ENCODE measurements around the gene CTDNEP1.

GRCh38 chr17:7219812-7220592 is 31.5 kb downstream of the CTDNEP1 start, which contains the start of the genes ACADVL and DLG4:
- no peak for TF ChIP-seq CTCF (IDR thresholded peaks at IDR 0.05)
- no peak for TF ChIP-seq EZH2phosphoT487 (IDR thresholded peaks at IDR 0.05; ENCODE audit: borderline replicate concordance, low read depth)
- no peak for TF ChIP-seq FOXJ3 (CRISPR knock-in tag; IDR thresholded peaks at IDR 0.05)
- TF ChIP-seq USF2 (IDR thresholded peaks at IDR 0.05; ENCODE audit: borderline replicate concordance, low read depth, low read length) = no peak
- no peak for TF ChIP-seq REST (IDR thresholded peaks at IDR 0.05; ENCODE audit: low read depth, low read length)
- TF ChIP-seq TAF1 (IDR thresholded peaks at IDR 0.05; ENCODE audit: borderline replicate concordance, low read depth, low read length) = peak; percentile 80
- no peak for TF ChIP-seq ZBTB33 (IDR thresholded peaks at IDR 0.05; ENCODE audit: borderline replicate concordance, low read depth)
- peak; percentile 77; the same call in 1 of the 2 replicates for TF ChIP-seq SIN3A (IDR thresholded peaks at IDR 0.05; ENCODE audit: borderline replicate concordance, low read depth, low read length)
- TF ChIP-seq POLR2AphosphoS5 (IDR thresholded peaks at IDR 0.05; ENCODE audit: low read depth, low read length) = peak; percentile 67
- peak; percentile 1; the same call in 1 of the 2 replicates for TF ChIP-seq NFIC (IDR thresholded peaks at IDR 0.05; ENCODE audit: borderline replicate concordance)
- peak; percentile 59 for TF ChIP-seq CHD2 (IDR thresholded peaks at IDR 0.05; ENCODE audit: low read length, partially characterized antibody)
- TF ChIP-seq MAX (IDR thresholded peaks at IDR 0.05; ENCODE audit: low read depth) = peak; percentile 13; the same call in 1 of the 2 replicates
- TF ChIP-seq EP300 (IDR thresholded peaks at IDR 0.05; ENCODE audit: borderline replicate concordance in 1 of 2, low read depth in 1 of 2, low read length in 1 of 2) = no peak
- TF ChIP-seq GABPA (IDR thresholded peaks at IDR 0.05; ENCODE audit: low read depth) = peak; percentile 40
